Nephron progenitor cell (in vitro differentiated cells): ENCODE measurements around the gene RNF166.

Experiments used
- DNase-seq: peaks from one replicate; pipeline ENCODE4 v3.0.0; 2021
- H3K27ac Mint-ChIP-seq: 2 replicates; pipeline ENCODE4 v1.8.0; 2021; ENCODE audit warnings: mild to moderate bottlenecking, moderate library complexity, mixed read lengths
- H3K27me3 Mint-ChIP-seq: 2 replicates; pipeline ENCODE4 v1.8.0; 2021; ENCODE audit warnings: mild to moderate bottlenecking, low read depth, mixed read lengths; ENCODE audit not compliant: poor library complexity
- H3K36me3 Mint-ChIP-seq: 2 replicates; pipeline ENCODE4 v1.8.0; 2021; ENCODE audit warnings: low read depth, mixed read lengths
- H3K4me1 Mint-ChIP-seq: 2 replicates; pipeline ENCODE4 v1.8.0; 2021; ENCODE audit warnings: mixed read lengths
- H3K4me3 Mint-ChIP-seq: 2 replicates; pipeline ENCODE4 v1.8.0; 2021; ENCODE audit warnings: mild to moderate bottlenecking, moderate library complexity, mixed read lengths
- H3K9me3 Mint-ChIP-seq: 2 replicates; pipeline ENCODE4 v1.8.0; 2021; ENCODE audit warnings: mild to moderate bottlenecking, moderate library complexity, mixed read lengths
- CTCF ChIP-seq: fragments of 200-600 bp; sonication (generic); IDR thresholded peaks from 2 replicates; pipeline ENCODE4 v1.5.0; 2021; ENCODE audit warnings: antibody characterized with exemption

RNF166 gene

GRCh38 chr16:88710556-88710955, 4.3 kb upstream of the RNF166 start:
- Mint-ChIP-seq H3K27ac (no peak overlapping the region), H3K27me3 (peaks cover under 1% of the 10 kb centered on the region), H3K36me3 (no peaks in the 10 kb centered on the region), H3K4me1 (peaks cover 22% of the 10 kb centered on the region), H3K4me3 (no peak overlapping the region), H3K9me3 (no peaks in the 10 kb centered on the region)
- DNase-seq = no peak
- TF ChIP-seq CTCF = no peak

- no peak for TF ChIP-seq CTCF
- Mint-ChIP-seq H3K27me3 (peaks cover 7% of the 10 kb centered on the region), H3K36me3 (no peaks in the 10 kb centered on the region), H3K4me1 (peaks cover 35% of the 10 kb centered on the region), H3K27ac (no peak overlapping the region), H3K9me3 (no peaks in the 10 kb centered on the region), H3K4me3 (peak overlapping the region; percentile 83)
- DNase-seq = no peak
These were observed 988 bp upstream of the RNF166 start for GRCh38 chr16:88706965-88707826.

GRCh38 chr16:88705801-88706228, 393 bp downstream of the RNF166 start:
- no peak for TF ChIP-seq CTCF
- Mint-ChIP-seq H3K27me3 (peaks cover 7% of the 10 kb centered on the region), H3K4me3 (peak overlapping the region; percentile 87), H3K27ac (no peak overlapping the region), H3K36me3 (no peaks in the 10 kb centered on the region), H3K9me3 (no peaks in the 10 kb centered on the region), H3K4me1 (peaks cover 29% of the 10 kb centered on the region)
- peak; percentile 56 for DNase-seq

- no peaks in the 10 kb centered on the region for H3K36me3 Mint-ChIP-seq
- peaks cover 24% of the 10 kb centered on the region for H3K4me1 Mint-ChIP-seq
- H3K27ac Mint-ChIP-seq = no peak overlapping the region
- no peaks in the 10 kb centered on the region for H3K9me3 Mint-ChIP-seq
- H3K4me3 Mint-ChIP-seq = peak overlapping the region; percentile 87
- no peak for TF ChIP-seq CTCF
- DNase-seq = no peak
- H3K27me3 Mint-ChIP-seq = peaks cover 7% of the 10 kb centered on the region
These were observed 1.0 kb downstream of the RNF166 start for GRCh38 chr16:88705076-88705684.

- H3K4me1 Mint-ChIP-seq = peaks cover 24% of the 10 kb centered on the region
- no peak for DNase-seq
- H3K27ac Mint-ChIP-seq = no peak overlapping the region
- no peaks in the 10 kb centered on the region for H3K36me3 Mint-ChIP-seq
- H3K9me3 Mint-ChIP-seq = no peaks in the 10 kb centered on the region
- H3K4me3 Mint-ChIP-seq = peak overlapping the region; percentile 87
- peaks cover 7% of the 10 kb centered on the region for H3K27me3 Mint-ChIP-seq
- no peak for TF ChIP-seq CTCF
These were observed 2.5 kb downstream of the RNF166 start for GRCh38 chr16:88703486-88704309.
